H9 (cell line): ENCODE measurements around the gene AKAIN1. TPM values are rescaled to one million over a fixed set of nuclear protein-coding genes. Genes with fewer than 3 reads are reported as not detected.

Source experiments
- DNase-seq: peaks from one replicate; pipeline ENCODE4 v3.0.0-alpha.2; 2017
- H2AFZ ChIP-seq: one replicate; pipeline ENCODE4 v1.6.1; 2013; ENCODE audit warnings: mild to moderate bottlenecking, low read length, control low read depth, moderate library complexity
- H2AK5ac ChIP-seq: 2 replicates; pipeline ENCODE4 v1.6.1; 2013; ENCODE audit warnings: low read length, control low read depth, mixed read lengths; ENCODE audit not compliant: insufficient read length
- H2BK120ac ChIP-seq: one replicate; pipeline ENCODE4 v1.6.1; 2013; ENCODE audit warnings: low read depth, mild to moderate bottlenecking, low read length, control low read depth, inconsistent platforms; ENCODE audit not compliant: poor library complexity, severe bottlenecking
- H2BK12ac ChIP-seq: 2 replicates; pipeline ENCODE4 v1.6.1; 2013; ENCODE audit warnings: low read length, control low read depth, mixed read lengths, low read depth; ENCODE audit not compliant: insufficient read length
- H2BK15ac ChIP-seq: 2 replicates; pipeline ENCODE4 v1.6.1; 2013; ENCODE audit warnings: low read depth, low read length, control low read depth
- H2BK20ac ChIP-seq: one replicate; pipeline ENCODE4 v1.6.1; 2013; ENCODE audit warnings: low read depth, mild to moderate bottlenecking, low read length, control low read depth, inconsistent platforms; ENCODE audit not compliant: poor library complexity, severe bottlenecking
- H2BK5ac ChIP-seq: 2 replicates; pipeline ENCODE4 v1.6.1; 2013; ENCODE audit warnings: low read length, control low read depth, mixed read lengths; ENCODE audit not compliant: insufficient read length
- H3K14ac ChIP-seq: 2 replicates; pipeline ENCODE4 v1.6.1; 2013; ENCODE audit warnings: low read length, control low read depth; ENCODE audit not compliant: insufficient read depth
- H3K18ac ChIP-seq: 2 replicates; pipeline ENCODE4 v1.6.1; 2013; ENCODE audit warnings: low read depth, mild to moderate bottlenecking, mixed read lengths, low read length, control low read depth; ENCODE audit not compliant: insufficient read length
- H3K23ac ChIP-seq: 2 replicates; pipeline ENCODE4 v1.6.1; 2013; ENCODE audit warnings: low read length, control low read depth, mixed read lengths, low read depth; ENCODE audit not compliant: insufficient read length
- H3K23me2 ChIP-seq: 2 replicates; pipeline ENCODE4 v1.6.1; 2013; ENCODE audit warnings: low read depth, mild to moderate bottlenecking, mixed read lengths, low read length, control low read depth; ENCODE audit not compliant: insufficient read length, poor library complexity, severe bottlenecking
- H3K27ac ChIP-seq: 2 replicates; pipeline ENCODE4 v1.5.1; 2013; ENCODE audit warnings: low read length, control low read depth, mixed read lengths, low read depth; ENCODE audit not compliant: insufficient read length
- H3K27me3 ChIP-seq: 2 replicates; pipeline ENCODE4 v1.6.1; 2013; ENCODE audit warnings: low read length, control low read depth, inconsistent platforms; ENCODE audit not compliant: insufficient read depth
- H3K4ac ChIP-seq: 2 replicates; pipeline ENCODE4 v1.6.1; 2013; ENCODE audit warnings: low read depth, mild to moderate bottlenecking, control low read depth, inconsistent platforms, low read length, moderate library complexity
- H3K4me1 ChIP-seq: 2 replicates; pipeline ENCODE4 v1.6.1; 2013; ENCODE audit warnings: low read length, control low read depth, inconsistent platforms; ENCODE audit not compliant: insufficient read depth
- H3K4me2 ChIP-seq: 2 replicates; pipeline ENCODE4 v1.6.1; 2013; ENCODE audit warnings: low read length, control low read depth, mixed read lengths; ENCODE audit not compliant: insufficient read length, insufficient read depth
- H3K56ac ChIP-seq: 2 replicates; pipeline ENCODE4 v1.6.1; 2013; ENCODE audit warnings: low read depth, mild to moderate bottlenecking, mixed read lengths, low read length, control low read depth; ENCODE audit not compliant: insufficient read length
- H3K79me1 ChIP-seq: 2 replicates; pipeline ENCODE4 v1.6.1; 2013; ENCODE audit warnings: low read depth, mild to moderate bottlenecking, moderate library complexity, low read length, control low read depth, inconsistent platforms; ENCODE audit not compliant: insufficient read depth, poor library complexity, severe bottlenecking
- H3K79me2 ChIP-seq: 2 replicates; pipeline ENCODE4 v1.6.1; 2013; ENCODE audit warnings: low read length, control low read depth, inconsistent platforms; ENCODE audit not compliant: insufficient read depth
- H3K9ac ChIP-seq: 2 replicates; pipeline ENCODE4 v1.6.1; 2013; ENCODE audit warnings: low read length, control low read depth, mixed read lengths; ENCODE audit not compliant: insufficient read length; ENCODE audit errors: extremely low read depth
- H3K9me3 ChIP-seq: one replicate; pipeline ENCODE4 v1.6.1; 2013; ENCODE audit warnings: low read depth, low read length, inconsistent platforms; ENCODE audit not compliant: control insufficient read depth
- H3T11ph ChIP-seq: one replicate; pipeline ENCODE4 v1.6.1; 2013; ENCODE audit warnings: mild to moderate bottlenecking, low read length, control low read depth, inconsistent platforms
- H4K20me1 ChIP-seq: one replicate; pipeline ENCODE4 v1.6.1; 2013; ENCODE audit not compliant: control insufficient read depth, insufficient read length, insufficient read depth
- H4K5ac ChIP-seq: 2 replicates; pipeline ENCODE4 v1.6.1; 2013; ENCODE audit warnings: low read depth, mild to moderate bottlenecking, mixed read lengths, low read length, control low read depth; ENCODE audit not compliant: insufficient read length
- H4K8ac ChIP-seq: replicated peaks from 2 replicates; pipeline ENCODE4 v1.6.1; 2013; ENCODE audit warnings: low read length, control low read depth, mixed read lengths, low read depth; ENCODE audit not compliant: insufficient read length
- H4K91ac ChIP-seq: 2 replicates; pipeline ENCODE4 v1.6.1; 2013; ENCODE audit warnings: low read depth, mild to moderate bottlenecking, moderate library complexity, mixed read lengths, low read length, control low read depth; ENCODE audit not compliant: insufficient read length
- H3K27ac Mint-ChIP-seq, 3 experiments: 2 replicates in 2 of 3; 3 replicates in 1 of 3; pipeline ENCODE4 v1.8.0; 2020 to 2021; ENCODE audit warnings: mixed read lengths in 3 of 3, mild to moderate bottlenecking in 1 of 3, moderate library complexity in 1 of 3
- H3K27me3 Mint-ChIP-seq: 2 replicates; pipeline ENCODE4 v1.8.0; 2021; ENCODE audit warnings: low read depth, mild to moderate bottlenecking, moderate library complexity, mixed read lengths
- H3K36me3 Mint-ChIP-seq, 3 experiments: 2 replicates in 2 of 3; 3 replicates in 1 of 3; pipeline ENCODE4 v1.8.0; 2020 to 2021; ENCODE audit warnings: low read depth in 3 of 3, mixed read lengths in 3 of 3; ENCODE audit not compliant: insufficient read depth in 1 of 3
- H3K4me1 Mint-ChIP-seq, 2 experiments: 2 replicates each; pipeline ENCODE4 v1.8.0; 2020; ENCODE audit warnings: mixed read lengths in 2 of 2
- H3K4me3 Mint-ChIP-seq, 2 experiments: 2 replicates in 1 of 2; 3 replicates in 1 of 2; pipeline ENCODE4 v1.8.0; 2020 to 2021; ENCODE audit warnings: mild to moderate bottlenecking in 2 of 2, mixed read lengths in 2 of 2, moderate library complexity in 1 of 2
- H3K9me3 Mint-ChIP-seq, 2 experiments: 2 replicates in 1 of 2; 3 replicates in 1 of 2; pipeline ENCODE4 v1.8.0; 2020; ENCODE audit warnings: mild to moderate bottlenecking in 2 of 2, mixed read lengths in 2 of 2, moderate library complexity in 1 of 2
- WGBS: extraction: QIAGEN DNeasy Blood & Tissue Kit; methylation state at CpG from one replicate; pipeline ENCODE4 v1.1.7; 2013; ENCODE audit warnings: missing lambda C conversion rate, low lambda C conversion rate, mixed read lengths; ENCODE audit not compliant: insufficient read length; ENCODE audit errors: extremely low coverage; 5-methylcytosine and 5-hydroxymethylcytosine counted together
- total RNA-seq: library from RNA; stranded (reverse); gene quantifications from 2 replicates; pipeline ENCODE4 v1.2.1, GENCODE V29; 2021
- TF ChIP-seq, protein P1 (sequence below): fragments of 200-600 bp; sonication (generic); conservative IDR thresholded peaks from 3 replicates; pipeline ENCODE4 v1.8.0; 2021; ENCODE audit warnings: antibody characterized with exemption, mild to moderate bottlenecking

AKAIN1 gene
- total RNA-seq, 1 experiment from 2014 or later = not detected

DNA sequence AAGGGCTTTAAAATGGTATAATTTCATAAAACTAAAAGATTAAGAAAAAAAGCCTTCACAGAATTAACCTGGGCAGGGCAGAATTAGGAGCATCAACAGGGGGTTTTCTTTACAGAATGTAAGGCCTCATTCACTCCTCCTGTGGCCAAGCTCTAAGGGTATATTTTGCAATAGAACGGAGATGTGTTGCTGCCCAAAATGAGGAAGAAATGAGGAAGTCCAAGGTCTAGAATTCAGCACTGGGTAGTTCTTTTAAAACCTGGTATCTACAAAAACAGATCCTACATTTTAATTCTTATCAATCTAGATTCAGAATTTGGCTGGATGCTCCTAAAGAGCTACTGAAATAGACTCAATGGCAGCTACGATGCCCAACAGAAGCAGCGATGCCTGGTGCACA is 101.8 kb downstream of the AKAIN1 start:
- Histone ChIP-seq H3K27me3 (no peaks in the 10 kb centered on the region), H3K4me2 (no peak overlapping the region), H4K20me1 (no peaks in the 10 kb centered on the region), H3K27ac (no peak overlapping the region), H3K9ac (no peak overlapping the region), H3K23me2 (no peaks in the 10 kb centered on the region), H3K23ac (no peak overlapping the region), H3K79me1 (no peaks in the 10 kb centered on the region), H3K4me1 (peaks cover 10% of the 10 kb centered on the region; the same call in 1 of the 2 replicates), H4K8ac (no peak overlapping the region), H2AFZ (no peak overlapping the region), H3K4ac (no peak overlapping the region), H4K5ac (no peak overlapping the region), H2AK5ac (no peak overlapping the region), H3K56ac (no peak overlapping the region), H4K91ac (no peak overlapping the region), H2BK20ac (no peak overlapping the region), H3K14ac (no peak overlapping the region), H2BK15ac (no peak overlapping the region), H2BK12ac (no peak overlapping the region), H3K9me3 (no peaks in the 10 kb centered on the region), H3K18ac (no peak overlapping the region), H2BK120ac (no peak overlapping the region), H3K79me2 (no peaks in the 10 kb centered on the region), H2BK5ac (no peak overlapping the region), H3T11ph (no peak overlapping the region)
- H3K9me3 Mint-ChIP-seq = peaks cover 9 to 12% of the 10 kb centered on the region in 2 experiments
- no peak for DNase-seq
- H3K27me3 Mint-ChIP-seq = no peaks in the 10 kb centered on the region
- no peak overlapping the region for H3K4me3 Mint-ChIP-seq
- peaks cover 5 to 13% (median 12%) of the 10 kb centered on the region in 3 experiments; a peak in 6 of 7 replicates for H3K36me3 Mint-ChIP-seq
- TF ChIP-seq, protein P1, sequence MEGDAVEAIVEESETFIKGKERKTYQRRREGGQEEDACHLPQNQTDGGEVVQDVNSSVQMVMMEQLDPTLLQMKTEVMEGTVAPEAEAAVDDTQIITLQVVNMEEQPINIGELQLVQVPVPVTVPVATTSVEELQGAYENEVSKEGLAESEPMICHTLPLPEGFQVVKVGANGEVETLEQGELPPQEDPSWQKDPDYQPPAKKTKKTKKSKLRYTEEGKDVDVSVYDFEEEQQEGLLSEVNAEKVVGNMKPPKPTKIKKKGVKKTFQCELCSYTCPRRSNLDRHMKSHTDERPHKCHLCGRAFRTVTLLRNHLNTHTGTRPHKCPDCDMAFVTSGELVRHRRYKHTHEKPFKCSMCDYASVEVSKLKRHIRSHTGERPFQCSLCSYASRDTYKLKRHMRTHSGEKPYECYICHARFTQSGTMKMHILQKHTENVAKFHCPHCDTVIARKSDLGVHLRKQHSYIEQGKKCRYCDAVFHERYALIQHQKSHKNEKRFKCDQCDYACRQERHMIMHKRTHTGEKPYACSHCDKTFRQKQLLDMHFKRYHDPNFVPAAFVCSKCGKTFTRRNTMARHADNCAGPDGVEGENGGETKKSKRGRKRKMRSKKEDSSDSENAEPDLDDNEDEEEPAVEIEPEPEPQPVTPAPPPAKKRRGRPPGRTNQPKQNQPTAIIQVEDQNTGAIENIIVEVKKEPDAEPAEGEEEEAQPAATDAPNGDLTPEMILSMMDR = no peak
- WGBS = no CpG with 5 or more reads among the region's 3 CpGs
- peaks cover 20 to 31% of the 10 kb centered on the region in 2 experiments for H3K4me1 Mint-ChIP-seq
- H3K27ac Mint-ChIP-seq = no peak overlapping the region
